ENCODE results near the gene TDP2.
"Not testable (repeated sequence)": the region's sequence is repeated elsewhere in the genome, so short reads cannot be mapped to it uniquely, and the experiment has no call there.

GRCh38 chr6:24661759-24662158, 4.9 kb downstream of the TDP2 start:
- not testable (repeated sequence) for TF ChIP-seq CTCF (IDR thresholded peaks at IDR 0.05 in 2 of 3, conservative IDR thresholded peaks at IDR 0.05 in 1 of 3; ENCODE audit: borderline replicate concordance in 1 of 3, insufficient read depth in 1 of 3, low read depth in 2 of 3, low read length in 2 of 3); EZH2 (IDR thresholded peaks at IDR 0.05); EZH2phosphoT487 (IDR thresholded peaks at IDR 0.05; ENCODE audit: borderline replicate concordance); RAD21 (IDR thresholded peaks at IDR 0.05; ENCODE audit: low read depth)

Measured in HCT116 (cell line).